Activated naive CD4-positive, alpha-beta T cell treated with Interleukin-2 at 50 U/mL for 16 hours (primary cell): ENCODE results near the gene MAP4K2.
"Not testable (repeated sequence)": the region's sequence is repeated elsewhere in the genome, so short reads cannot be mapped to it uniquely, and the experiment has no call there.

Experiments used
- DNase-seq: peaks from one replicate; pipeline ENCODE4 v3.0.0-alpha.2; 2020

MAP4K2 gene

GRCh38 chr11:64803158-64803845 lies at the start of gene MAP4K2:
TSS of gene MAP4K2 (minus strand) at chr11:64803214. CDS start at chr11:64803149, 65 bp downstream.
- peak; percentile 88 for DNase-seq

GRCh38 chr11:64851831-64852351 lies 48.9 kb upstream of the MAP4K2 start:
- DNase-seq = no peak

- DNase-seq = peak; percentile 60
Observed at GRCh38 chr11:64850979-64851567, 48.1 kb upstream of the MAP4K2 start.

- DNase-seq = no peak
Observed at GRCh38 chr11:64849598-64850356, 46.8 kb upstream of the MAP4K2 start.

- no peak for DNase-seq
Observed at GRCh38 chr11:64848826-64849597, 46.0 kb upstream of the MAP4K2 start.

- DNase-seq = no peak
Observed at GRCh38 chr11:64848214-64848825, 45.3 kb upstream of the MAP4K2 start.

GRCh38 chr11:64846998-64847666 lies 44.1 kb upstream of the MAP4K2 start:
- DNase-seq = peak; percentile 92

GRCh38 chr11:64845776-64846129 lies 42.7 kb upstream of the MAP4K2 start:
- not testable (repeated sequence) for DNase-seq

GRCh38 chr11:64845129-64845775 lies 42.2 kb upstream of the MAP4K2 start:
- DNase-seq = no peak

GRCh38 chr11:64844330-64845128 lies 41.5 kb upstream of the MAP4K2 start, which contains the start of gene CDC42BPG:
TSS of gene CDC42BPG (minus strand) at chr11:64844653. CDS start at chr11:64844569, 84 bp downstream.
- DNase-seq = peak; percentile 69

GRCh38 chr11:64843686-64844329 lies 40.8 kb upstream of the MAP4K2 start:
- DNase-seq = no peak

GRCh38 chr11:64842851-64843685 lies 40.1 kb upstream of the MAP4K2 start:
- DNase-seq = no peak

- no peak for DNase-seq
Observed at GRCh38 chr11:64842366-64842759, 39.3 kb upstream of the MAP4K2 start.

GRCh38 chr11:64841592-64842365 lies 38.8 kb upstream of the MAP4K2 start:
- no peak for DNase-seq

GRCh38 chr11:64839887-64840782 lies 37.1 kb upstream of the MAP4K2 start:
- DNase-seq = no peak

GRCh38 chr11:64839335-64839734 lies 36.3 kb upstream of the MAP4K2 start:
- DNase-seq = no peak
